Upper lobe of left lung (tissue), 6 donors: Measurements from ENCODE around the gene ACTL7B. TPM values are rescaled to one million over a fixed set of nuclear protein-coding genes. Genes with fewer than 3 reads are reported as not detected.
A peak's percentile ranks its signal among the peaks of the same experiment; 100 is the strongest.

Experiments used
- ATAC-seq, 2 donors: fragments of 200-7000 bp; cut with Tn5 transposase; one replicate each; pipeline ENCODE4 v1.9.1; 2022; ENCODE audit warnings: mild to moderate bottlenecking in 2 of 2, moderate library complexity in 2 of 2; ENCODE audit not compliant: low FRiP score in 2 of 2
- DNase-seq, 2 donors: peaks; one replicate each; pipeline ENCODE4 v3.0.0-alpha.2; 2019 to 2020
- H3K27ac ChIP-seq, 4 donors: fragments of 200-600 bp; sonication (generic); one replicate each; pipeline ENCODE4 v1.5.1; 2016 to 2019
- H3K27me3 ChIP-seq, 4 donors: fragments of 200-600 bp; sonication (generic); one replicate each; pipeline ENCODE4 v1.5.1; 2017 to 2019
- H3K36me3 ChIP-seq, 4 donors: fragments of 200-600 bp; sonication (generic); one replicate each; pipeline ENCODE4 v1.5.1; 2016 to 2019
- H3K4me1 ChIP-seq, 4 donors: fragments of 200-600 bp; sonication (generic); one replicate each; pipeline ENCODE4 v1.5.1; 2018 to 2019
- H3K4me3 ChIP-seq, 4 donors: fragments of 200-600 bp; sonication (generic); one replicate each; pipeline ENCODE4 v1.5.1; 2017 to 2019; ENCODE audit warnings: mild to moderate bottlenecking in 2 of 4, moderate library complexity in 1 of 4
- H3K9me3 ChIP-seq, 4 donors: fragments of 200-600 bp; sonication (generic); one replicate each; pipeline ENCODE4 v1.5.1; 2018 to 2019
- CTCF ChIP-seq, 6 experiments: fragments of 450-650 bp in 4 of 6; fragments of 200-600 bp in 2 of 6; sonication (generic) in 2 of 6; IDR thresholded peaks; one replicate each; pipeline ENCODE4 v1.5.1; 2016 to 2019; ENCODE audit warnings: antibody characterized with exemption in 6 of 6
- EP300 ChIP-seq, 4 donors: sonication (generic); formaldehyde crosslinking; IDR thresholded peaks; one replicate each; pipeline ENCODE4 v1.5.1; 2017; ENCODE audit warnings: antibody characterized with exemption in 4 of 4, control low read depth in 2 of 4
- POLR2A ChIP-seq, 4 donors: fragments of 450-650 bp; IDR thresholded peaks; one replicate each; pipeline ENCODE4 v1.5.1; 2016 to 2017; ENCODE audit warnings: antibody characterized with exemption in 4 of 4, mild to moderate bottlenecking in 2 of 4
- POLR2AphosphoS5 ChIP-seq, 2 donors: sonication (generic); formaldehyde crosslinking; IDR thresholded peaks; one replicate each; pipeline ENCODE4 v1.5.1; 2017; ENCODE audit warnings: antibody characterized with exemption in 2 of 2
- WGBS, 2 donors: methylation state at CpG; one replicate each; pipeline ENCODE4 v1.1.5; 2017 to 2018; 5-methylcytosine and 5-hydroxymethylcytosine counted together
- total RNA-seq, 6 donors: library from RNA; depleted of rRNA in 4 of 6; stranded (reverse); fragments of >200 nt in 4 of 6; gene quantifications; one replicate each; pipeline versions ENCODE4 v1.1.0 to v1.2.1, GENCODE V29; 2016 to 2021
- donor health status: DM: no; HTN: no; CAD: no; lungs with moderate emphysema.
- donor health status: DM: no; HTN: yes; CAD: no; lungs with severe emphysema.

Gene ACTL7B
- total RNA-seq, 6 donors from 2014 or later = 0.30 TPM; not detected in 5

GRCh38 chr9:108832179-108832500 is 23.6 kb downstream of the ACTL7B start:
- no peak for ATAC-seq
- no peak for DNase-seq
- H3K4me1 ChIP-seq = no peaks in the 10 kb centered on the region
- no peaks in the 10 kb centered on the region for H3K9me3 ChIP-seq
- no peak overlapping the region for H3K27ac ChIP-seq
- TF ChIP-seq POLR2A (IDR thresholded peaks at IDR 0.05) (no peak), CTCF (IDR thresholded peaks at IDR 0.05) (no peak), POLR2AphosphoS5 (IDR thresholded peaks at IDR 0.05) (no peak), EP300 (IDR thresholded peaks at IDR 0.05) (no peak)
- no peaks in the 10 kb centered on the region for H3K36me3 ChIP-seq
- no peak overlapping the region for H3K4me3 ChIP-seq
- no peaks in the 10 kb centered on the region for H3K27me3 ChIP-seq
- WGBS, 2 donors = 97 to 100% methylated on average over 3 of the region's 3 CpGs

- no peaks in the 10 kb centered on the region for H3K36me3 ChIP-seq
- 92 to 100% methylated on average over 1 of the region's 1 CpG for WGBS, 2 donors
- no peaks in the 10 kb centered on the region for H3K4me1 ChIP-seq
- no peak overlapping the region for H3K4me3 ChIP-seq
- H3K27ac ChIP-seq = no peak overlapping the region
- ATAC-seq (no peak), DNase-seq (no peak)
- no peaks in the 10 kb centered on the region for H3K9me3 ChIP-seq
- TF ChIP-seq POLR2AphosphoS5 (IDR thresholded peaks at IDR 0.05) (no peak), EP300 (IDR thresholded peaks at IDR 0.05) (no peak), POLR2A (IDR thresholded peaks at IDR 0.05) (no peak), CTCF (IDR thresholded peaks at IDR 0.05) (no peak)
- H3K27me3 ChIP-seq = no peaks in the 10 kb centered on the region
Observed at GRCh38 chr9:108831496-108832178, 24.1 kb downstream of the ACTL7B start.

GRCh38 chr9:108830272-108830671 is 25.5 kb downstream of the ACTL7B start:
- no peak for TF ChIP-seq CTCF (IDR thresholded peaks at IDR 0.05)
- no peak for TF ChIP-seq EP300 (IDR thresholded peaks at IDR 0.05)
- no peak for TF ChIP-seq POLR2AphosphoS5 (IDR thresholded peaks at IDR 0.05)
- TF ChIP-seq POLR2A (IDR thresholded peaks at IDR 0.05) = no peak
- ATAC-seq = no peak
- Histone ChIP-seq H3K27me3 (no peaks in the 10 kb centered on the region), H3K4me1 (no peaks in the 10 kb centered on the region), H3K4me3 (no peak overlapping the region), H3K9me3 (no peaks in the 10 kb centered on the region), H3K36me3 (no peaks in the 10 kb centered on the region), H3K27ac (no peak overlapping the region)
- no peak for DNase-seq
- 43 to 54% methylated on average over 2 of the region's 2 CpGs for WGBS, 2 donors

- Histone ChIP-seq H3K9me3 (peaks cover 5 to 12% (median 8%) of the 10 kb centered on the region in 4 donors), H3K27me3 (no peaks in the 10 kb centered on the region), H3K27ac (no peak overlapping the region), H3K4me1 (no peaks in the 10 kb centered on the region), H3K36me3 (no peaks in the 10 kb centered on the region), H3K4me3 (no peak overlapping the region)
- ATAC-seq (no peak), DNase-seq (no peak)
- no peak for TF ChIP-seq CTCF (IDR thresholded peaks at IDR 0.05)
- no peak for TF ChIP-seq POLR2A (IDR thresholded peaks at IDR 0.05)
- no peak for TF ChIP-seq POLR2AphosphoS5 (IDR thresholded peaks at IDR 0.05)
- TF ChIP-seq EP300 (IDR thresholded peaks at IDR 0.05) = no peak
- WGBS, 2 donors = 86 to 91% methylated on average over 2 to 3 of the region's 3 CpGs
Observed at GRCh38 chr9:108823829-108824228, 32.0 kb downstream of the ACTL7B start.

GRCh38 chr9:108816037-108816436 is 39.7 kb downstream of the ACTL7B start:
- no peaks in the 10 kb centered on the region for H3K36me3 ChIP-seq
- H3K4me1 ChIP-seq = peaks cover 0 to 29% (median 9%) of the 10 kb centered on the region in 4 donors
- no peaks in the 10 kb centered on the region for H3K27me3 ChIP-seq
- DNase-seq (peak in 1 of 2 donors; percentile 85), ATAC-seq (peak in 1 of 2 donors; percentile 65)
- TF ChIP-seq POLR2AphosphoS5 (IDR thresholded peaks at IDR 0.05) (no peak), EP300 (IDR thresholded peaks at IDR 0.05) (no peak), POLR2A (IDR thresholded peaks at IDR 0.05) (no peak), CTCF (IDR thresholded peaks at IDR 0.05) (no peak)
- no peak overlapping the region for H3K27ac ChIP-seq
- no peak overlapping the region for H3K4me3 ChIP-seq
- WGBS, 2 donors = 41 to 50% methylated on average over 10 of the region's 10 CpGs
- no peaks in the 10 kb centered on the region for H3K9me3 ChIP-seq
